ENCODE data around the gene TBCD.

DNA sequence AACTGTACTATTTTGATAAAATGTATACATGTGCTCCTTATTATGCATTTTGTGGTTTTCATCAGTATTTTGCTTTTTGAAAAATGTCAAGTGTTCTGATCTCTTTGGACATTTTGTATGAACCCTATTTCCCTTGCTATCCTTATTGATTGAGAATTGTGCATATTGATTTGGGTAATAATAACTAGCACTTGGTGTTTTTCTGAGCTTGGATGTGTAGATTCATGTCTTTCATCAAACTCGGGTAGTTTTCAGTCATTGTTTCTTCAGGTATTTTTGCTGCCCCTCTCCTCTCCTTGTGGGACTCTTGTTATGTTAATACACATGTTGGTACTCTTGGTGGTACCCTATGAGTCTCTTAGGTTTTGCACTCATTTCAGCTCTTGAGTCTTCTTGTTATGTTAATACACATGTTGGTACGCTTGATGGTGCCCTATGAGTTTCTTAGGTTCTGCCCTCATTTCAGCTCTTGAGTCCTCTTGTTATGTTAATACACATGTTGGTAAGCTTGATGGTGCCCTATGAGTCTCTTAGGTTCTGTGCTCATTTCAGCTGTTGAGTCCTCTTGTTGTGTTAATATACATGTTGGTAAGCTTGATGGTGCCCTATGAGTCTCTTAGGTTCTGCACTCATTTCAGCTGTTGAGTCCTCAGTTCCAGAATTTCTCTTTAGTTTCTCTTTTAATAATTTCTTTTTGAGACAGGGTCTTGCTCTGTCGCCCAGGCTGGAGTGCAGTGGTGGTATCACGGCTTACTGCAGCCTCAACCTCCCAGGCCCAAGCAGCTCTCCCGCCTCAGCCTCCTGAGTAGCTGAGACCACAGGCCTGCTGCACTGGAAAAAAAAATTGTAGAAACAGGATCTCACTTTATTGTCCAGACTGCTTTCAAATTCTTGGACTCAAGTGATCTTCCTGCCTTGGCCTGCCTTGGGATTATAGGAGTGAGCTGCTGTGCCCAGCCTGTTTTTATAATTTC lies 68.7 kb downstream of the TBCD start:
- no peak for TF ChIP-seq OSR2 (tag by site-specific recombination; IDR thresholded peaks at IDR 0.05)
- TF ChIP-seq, protein P1, sequence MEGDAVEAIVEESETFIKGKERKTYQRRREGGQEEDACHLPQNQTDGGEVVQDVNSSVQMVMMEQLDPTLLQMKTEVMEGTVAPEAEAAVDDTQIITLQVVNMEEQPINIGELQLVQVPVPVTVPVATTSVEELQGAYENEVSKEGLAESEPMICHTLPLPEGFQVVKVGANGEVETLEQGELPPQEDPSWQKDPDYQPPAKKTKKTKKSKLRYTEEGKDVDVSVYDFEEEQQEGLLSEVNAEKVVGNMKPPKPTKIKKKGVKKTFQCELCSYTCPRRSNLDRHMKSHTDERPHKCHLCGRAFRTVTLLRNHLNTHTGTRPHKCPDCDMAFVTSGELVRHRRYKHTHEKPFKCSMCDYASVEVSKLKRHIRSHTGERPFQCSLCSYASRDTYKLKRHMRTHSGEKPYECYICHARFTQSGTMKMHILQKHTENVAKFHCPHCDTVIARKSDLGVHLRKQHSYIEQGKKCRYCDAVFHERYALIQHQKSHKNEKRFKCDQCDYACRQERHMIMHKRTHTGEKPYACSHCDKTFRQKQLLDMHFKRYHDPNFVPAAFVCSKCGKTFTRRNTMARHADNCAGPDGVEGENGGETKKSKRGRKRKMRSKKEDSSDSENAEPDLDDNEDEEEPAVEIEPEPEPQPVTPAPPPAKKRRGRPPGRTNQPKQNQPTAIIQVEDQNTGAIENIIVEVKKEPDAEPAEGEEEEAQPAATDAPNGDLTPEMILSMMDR (tag by site-specific recombination; IDR thresholded peaks at IDR 0.05), result no peak
- TF ChIP-seq, protein P2, sequence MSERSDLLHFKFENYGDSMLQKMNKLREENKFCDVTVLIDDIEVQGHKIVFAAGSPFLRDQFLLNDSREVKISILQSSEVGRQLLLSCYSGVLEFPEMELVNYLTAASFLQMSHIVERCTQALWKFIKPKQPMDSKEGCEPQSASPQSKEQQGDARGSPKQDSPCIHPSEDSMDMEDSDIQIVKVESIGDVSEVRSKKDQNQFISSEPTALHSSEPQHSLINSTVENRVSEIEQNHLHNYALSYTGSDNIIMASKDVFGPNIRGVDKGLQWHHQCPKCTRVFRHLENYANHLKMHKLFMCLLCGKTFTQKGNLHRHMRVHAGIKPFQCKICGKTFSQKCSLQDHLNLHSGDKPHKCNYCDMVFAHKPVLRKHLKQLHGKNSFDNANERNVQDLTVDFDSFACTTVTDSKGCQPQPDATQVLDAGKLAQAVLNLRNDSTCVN (tag by site-specific recombination; optimal IDR thresholded peaks at IDR 0.05), result no peak
- TF ChIP-seq TCF7L2 (IDR thresholded peaks at IDR 0.05; ENCODE audit: borderline replicate concordance, low read depth, low read length), result no peak
- TF ChIP-seq, protein P3, sequence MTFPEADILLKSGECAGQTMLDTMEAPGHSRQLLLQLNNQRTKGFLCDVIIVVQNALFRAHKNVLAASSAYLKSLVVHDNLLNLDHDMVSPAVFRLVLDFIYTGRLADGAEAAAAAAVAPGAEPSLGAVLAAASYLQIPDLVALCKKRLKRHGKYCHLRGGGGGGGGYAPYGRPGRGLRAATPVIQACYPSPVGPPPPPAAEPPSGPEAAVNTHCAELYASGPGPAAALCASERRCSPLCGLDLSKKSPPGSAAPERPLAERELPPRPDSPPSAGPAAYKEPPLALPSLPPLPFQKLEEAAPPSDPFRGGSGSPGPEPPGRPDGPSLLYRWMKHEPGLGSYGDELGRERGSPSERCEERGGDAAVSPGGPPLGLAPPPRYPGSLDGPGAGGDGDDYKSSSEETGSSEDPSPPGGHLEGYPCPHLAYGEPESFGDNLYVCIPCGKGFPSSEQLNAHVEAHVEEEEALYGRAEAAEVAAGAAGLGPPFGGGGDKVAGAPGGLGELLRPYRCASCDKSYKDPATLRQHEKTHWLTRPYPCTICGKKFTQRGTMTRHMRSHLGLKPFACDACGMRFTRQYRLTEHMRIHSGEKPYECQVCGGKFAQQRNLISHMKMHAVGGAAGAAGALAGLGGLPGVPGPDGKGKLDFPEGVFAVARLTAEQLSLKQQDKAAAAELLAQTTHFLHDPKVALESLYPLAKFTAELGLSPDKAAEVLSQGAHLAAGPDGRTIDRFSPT (tag by site-specific recombination; IDR thresholded peaks at IDR 0.05), result no peak

Measured in HEK293 (cell line).